GM12878 (cell line): ENCODE data around the gene SPTBN1. TPM values are rescaled to one million over a fixed set of nuclear protein-coding genes. Genes with fewer than 3 reads are reported as not detected.
A peak's percentile ranks its signal among the peaks of the same experiment; 100 is the strongest.

Source experiments
- ATAC-seq: fragments of 200-7000 bp; cut with Tn5 transposase; 3 replicates; pipeline ENCODE4 v1.9.1; 2020; ENCODE audit warnings: mild to moderate bottlenecking, moderate library complexity
- BruUV-seq: library from RNA; stranded (reverse); fragments of 400-500 nt; replicated peaks from 2 replicates; lab custom pipeline; 2021; lab: Mats Ljungman, UMichigan
- CTCF ChIA-PET: fragments of 300-600 bp; sonication (Branson Sonifier 250); formaldehyde crosslinking; extraction: SDS; loops from one replicate; lab custom pipeline; 2021; ENCODE audit warnings: inconsistent platforms; lab: Yijun Ruan, JAX
- POLR2A ChIA-PET: fragments of 350-600 bp; formaldehyde crosslinking; extraction: SDS; loops from one replicate; lab custom pipeline; 2021; ENCODE audit warnings: inconsistent platforms; lab: Charles Lee
- RAD21 ChIA-PET: fragments of 300-600 bp; sonication (Branson Sonifier 250); formaldehyde crosslinking; loops from one replicate; lab custom pipeline; 2023; ENCODE audit warnings: antibody characterized with exemption; ENCODE audit not compliant: unreplicated experiment; lab: Charles Lee
- SMC1A ChIA-PET: fragments of 300-600 bp; sonication (Branson Sonifier 250); formaldehyde crosslinking; loops from one replicate; lab custom pipeline; 2023; ENCODE audit not compliant: unreplicated experiment, uncharacterized antibody; lab: Charles Lee
- DNase-seq: peaks from one replicate; pipeline ENCODE4 v3.0.0-alpha.2; 2011; ENCODE audit warnings: low read depth, low spot score
- FAIRE-seq: peaks from 3 replicates; lab custom pipeline; 2011; peaks lifted over from hg19 to GRCh38; lab: Jason Lieb, UNC
- H2AFZ ChIP-seq: 2 replicates; pipeline ENCODE4 v1.6.0; 2011; ENCODE audit warnings: low read depth, low read length, control low read depth; ENCODE audit not compliant: control insufficient read depth
- H3K27ac ChIP-seq: 2 replicates; pipeline ENCODE4 v1.5.1; 2011; ENCODE audit warnings: control low read depth; ENCODE audit not compliant: control insufficient read depth, insufficient read depth
- H3K27me3 ChIP-seq, 2 experiments: replicated peaks in 1 of 2; 2 replicates each; pipeline versions ENCODE4 v1.6.0 to v1.6.1; 2011; ENCODE audit warnings: low read length in 1 of 2; ENCODE audit not compliant: control insufficient read depth in 2 of 2, insufficient read depth in 2 of 2
- H3K36me3 ChIP-seq, 2 experiments: 2 replicates each; pipeline ENCODE4 v1.5.1; 2011; ENCODE audit warnings: low read length in 1 of 2; ENCODE audit not compliant: control insufficient read depth in 2 of 2, insufficient read depth in 2 of 2
- H3K4me1 ChIP-seq: 2 replicates; pipeline ENCODE4 v1.6.1; 2011; ENCODE audit warnings: mild to moderate bottlenecking, low read length, moderate library complexity, mixed read lengths; ENCODE audit not compliant: control insufficient read depth, insufficient read depth
- H3K4me2 ChIP-seq: 2 replicates; pipeline ENCODE4 v1.6.0; 2011; ENCODE audit warnings: control low read depth; ENCODE audit not compliant: control insufficient read depth, insufficient read depth
- H3K4me3 ChIP-seq: fragments of 200-600 bp; sonication (generic); 2 replicates; pipeline ENCODE4 v1.5.1; 2016
- H3K79me2 ChIP-seq: 2 replicates; pipeline ENCODE4 v1.6.0; 2011; ENCODE audit warnings: low read length; ENCODE audit not compliant: control insufficient read depth, insufficient read depth
- H3K9ac ChIP-seq: 2 replicates; pipeline ENCODE4 v1.8.0; 2011; ENCODE audit warnings: low read length, control low read depth, mixed read lengths; ENCODE audit not compliant: control insufficient read depth, insufficient read depth
- H3K9me3 ChIP-seq: replicated peaks from 3 replicates; pipeline ENCODE4 v1.5.1; 2011; ENCODE audit warnings: mild to moderate bottlenecking, low read length; ENCODE audit not compliant: control insufficient read depth, insufficient read depth
- H4K20me1 ChIP-seq: 2 replicates; pipeline ENCODE4 v1.6.0; 2011; ENCODE audit not compliant: control insufficient read depth, insufficient read depth
- CREB1 ChIP-seq: IDR thresholded peaks from 2 replicates; pipeline ENCODE4 v1.6.1; 2012; ENCODE audit warnings: low read depth, mild to moderate bottlenecking, inconsistent platforms
- FOXK2 ChIP-seq: fragments of 450-650 bp; IDR thresholded peaks from 2 replicates; pipeline ENCODE4 v1.6.1; 2017; ENCODE audit warnings: mild to moderate bottlenecking, moderate library complexity
- HSF1 ChIP-seq: fragments of 150-350 bp; IDR thresholded peaks from 2 replicates; pipeline ENCODE4 v1.6.1; 2014; ENCODE audit warnings: mild to moderate bottlenecking, low read depth, low read length
- IRF5 ChIP-seq: fragments of 450-650 bp; IDR thresholded peaks from 2 replicates; pipeline ENCODE4 v1.6.1; 2017; ENCODE audit warnings: borderline replicate concordance
- MTA2 ChIP-seq: fragments of 450-650 bp; IDR thresholded peaks from 2 replicates; pipeline ENCODE4 v1.6.1; 2016; ENCODE audit warnings: low read depth, mild to moderate bottlenecking, moderate library complexity
- MXI1 ChIP-seq: fragments of 150-350 bp; IDR thresholded peaks from 2 replicates; pipeline ENCODE4 v1.6.1; 2011; ENCODE audit warnings: low read depth, mild to moderate bottlenecking, inconsistent platforms, low read length, improper control_type of control experiment
- NRF1 ChIP-seq: conservative IDR thresholded peaks from 2 replicates; pipeline ENCODE4 v1.6.1; 2011; ENCODE audit warnings: mild to moderate bottlenecking, low read depth, low read length, improper control_type of control experiment
- PAX8 ChIP-seq: fragments of 450-650 bp; IDR thresholded peaks from 2 replicates; pipeline ENCODE4 v1.6.1; 2017; ENCODE audit warnings: mild to moderate bottlenecking, moderate library complexity
- PKNOX1 ChIP-seq: fragments of 450-650 bp; IDR thresholded peaks from 2 replicates; pipeline ENCODE4 v1.6.1; 2016; ENCODE audit warnings: mild to moderate bottlenecking
- PRDM15 ChIP-seq: fragments of 450-650 bp; formaldehyde crosslinking; IDR thresholded peaks from 2 replicates; pipeline ENCODE4 v1.4.0; 2020; ENCODE audit warnings: mild to moderate bottlenecking, moderate library complexity
- RBBP5 ChIP-seq: fragments of 200-600 bp; sonication (generic); conservative IDR thresholded peaks from 2 replicates; pipeline ENCODE4 v1.6.1; 2016
- SIN3A ChIP-seq: IDR thresholded peaks from 2 replicates; pipeline ENCODE4 v1.6.1; 2012; ENCODE audit warnings: low read depth, low read length, improper control_type of control experiment
- SREBF1 ChIP-seq: IDR thresholded peaks from 2 replicates; pipeline ENCODE4 v1.6.1; 2012; ENCODE audit warnings: mild to moderate bottlenecking, low read length
- YBX1 ChIP-seq: fragments of 450-650 bp; IDR thresholded peaks from 2 replicates; pipeline ENCODE4 v1.6.1; 2016; ENCODE audit warnings: antibody characterized with exemption
- ZNF384 ChIP-seq: IDR thresholded peaks from 2 replicates; pipeline ENCODE4 v1.6.1; 2012; ENCODE audit warnings: low read depth, mild to moderate bottlenecking, low read length, improper control_type of control experiment, borderline replicate concordance
- ZNF622 ChIP-seq: fragments of 450-650 bp; IDR thresholded peaks from 2 replicates; pipeline ENCODE4 v1.6.1; 2017; ENCODE audit warnings: mild to moderate bottlenecking, inconsistent platforms
- WGBS: methylation state at CpG from one replicate; pipeline ENCODE4 v1.1.6; 2016; ENCODE audit warnings: low lambda C conversion rate; ENCODE audit not compliant: insufficient replicate concordance, insufficient coverage; ENCODE audit errors: missing lambda C conversion rate; 5-methylcytosine and 5-hydroxymethylcytosine counted together
- in situ Hi-C: fragments of 300-500 bp; cut with MboI; formaldehyde crosslinking; loops from 9 replicates; pipeline ENCODE4 v1.14.3; 2018; ENCODE audit warnings: mixed read lengths
- intact Hi-C: fragments of 100-400 bp; cut with micrococcal nuclease; formaldehyde crosslinking; loops from one replicate; pipeline ENCODE4 v1.14.2; 2022; ENCODE audit not compliant: unreplicated experiment
- polyA plus RNA-seq, 11 experiments: library from polyadenylated mRNA; depleted of rRNA in 4 of 11; unstranded in 6 of 11; stranded (reverse) in 5 of 11; fragments of >200 nt; fragmentation: Nextera tagmentation in 4 of 11; fragmentation: Illumina TruSeq in 1 of 11; extraction: Ambion mirVana in 4 of 11; extraction: Trizol in 1 of 11; gene quantifications; 1 replicate in 1 of 11; 2 replicates in 10 of 11; pipeline versions ENCODE4 v1.2.1 to v1.2.3, GENCODE V29; 2011 to 2016; ENCODE audit warnings: inconsistent platforms in 2 of 11, missing spikeins in 2 of 11, low read depth in 1 of 11
- total RNA-seq, 4 experiments: library from RNA; depleted of rRNA in 3 of 4; stranded (reverse); fragments of >200 nt in 3 of 4; fragmentation: Illumina TruSeq in 1 of 4; extraction: Trizol in 1 of 4; gene quantifications; 2 replicates each; pipeline versions ENCODE4 v1.2.1 to v1.2.3, GENCODE V29; 2013 to 2021

Gene SPTBN1
- total and polyA plus RNA-seq, 10 of the 15 experiments (the other 5 are each of a cell fraction or from before 2014, with no cell fraction given) = 20.6 to 154 (median 76.7) TPM

GRCh38 chr2:54680397-54681041 is 224.4 kb downstream of the SPTBN1 start:
- BruUV-seq = no TSS peak
- Histone ChIP-seq H3K36me3 (no peaks in the 10 kb centered on the region), H2AFZ (no peak overlapping the region; the same call in 1 of the 2 replicates), H3K9ac (peak overlapping the region; percentile 10), H3K27ac (peak overlapping the region; percentile 47), H4K20me1 (no peaks in the 10 kb centered on the region), H3K4me3 (peak overlapping the region; percentile 34; the same call in 1 of the 2 replicates), H3K9me3 (peaks cover 4% of the 10 kb centered on the region; the same call in 2 of the 3 replicates), H3K4me2 (peak overlapping the region; percentile 77), H3K79me2 (no peaks in the 10 kb centered on the region), H3K27me3 (no peaks in the 10 kb centered on the region; a peak in 1 of 4 replicates), H3K4me1 (peaks cover 31% of the 10 kb centered on the region)
- intact Hi-C loops (loop anchor here (2.0 kb wide), 1 partner anchor 46 kb away; no protein-coding TSS in a partner anchor), in situ Hi-C loops (no loop called here)
- ATAC-seq (peak; percentile 81), FAIRE-seq (peak; percentile 54), DNase-seq (peak; percentile 77)
- ChIA-PET CTCF (interaction anchor here (0.6 to 6.2 kb wide), 10 partner anchors 15 to 450 kb away, joined by 3 to 42 read pairs (median 4); no protein-coding TSS in a partner anchor), RAD21 (interaction anchor here (0.7 to 5.9 kb wide), 11 partner anchors 8 to 578 kb away, joined by 3 to 49 read pairs (median 6); no protein-coding TSS in a partner anchor), POLR2A (interaction anchor here (0.7 to 1.2 kb wide), 5 partner anchors 46 to 624 kb away, joined by 3 to 4 read pairs (median 3); no protein-coding TSS in a partner anchor), SMC1A (interaction anchor here (0.6 to 7.9 kb wide), 18 partner anchors 8 to 332 kb away, joined by 3 to 50 read pairs (median 5); no protein-coding TSS in a partner anchor)
- 1% methylated on average over 6 of the region's 6 CpGs for WGBS
- TF ChIP-seq PAX8 (no peak), ZNF622 (no peak), MTA2 (peak; percentile 98), ZNF384 (no peak), YBX1 (no peak), CREB1 (no peak), PKNOX1 (peak; percentile 50), IRF5 (no peak), HSF1 (no peak), RBBP5 (no peak), NRF1 (no peak), SREBF1 (no peak), FOXK2 (no peak), PRDM15 (CRISPR knock-in tag) (no peak), SIN3A (no peak), MXI1 (no peak)
